ENCODE results near the gene PLK4. TPM values are rescaled to one million over a fixed set of nuclear protein-coding genes. Genes with fewer than 3 reads are reported as not detected.

PLK4 gene
- total RNA-seq, result 2.8 and 4.3 TPM in 2 replicates
- total RNA-seq (2013), result 2.8 TPM
- polyA plus RNA-seq, result 1.2 and 2.0 TPM in 2 replicates
- 1.4 and 1.9 TPM in 2 replicates for polyA minus RNA-seq

GRCh38 chr4:127880763-127881562 lies at the start of gene PLK4:
PLK4 (plus strand) TSS chr4:127880893; CDS start chr4:127881135, 242 bp downstream.
- peaks cover 7 to 10% of the 10 kb centered on the region in 2 donors for H3K4me1 ChIP-seq (ENCODE audit: control insufficient read depth in 2 of 2, insufficient read depth in 2 of 2, low read length in 2 of 2)
- H3K27me3 ChIP-seq (replicated peaks in 1 of 4; ENCODE audit: control extremely low read depth in 1 of 4, control insufficient read depth in 3 of 4, insufficient read depth in 4 of 4, low read length in 3 of 4), result no peaks in the 10 kb centered on the region
- peak; percentile 96 for DNase-seq
- H3K4me1 Mint-ChIP-seq, result peaks cover 17% of the 10 kb centered on the region
- H3K27ac ChIP-seq (ENCODE audit: low read length in 2 of 2), result peak within 1 kb of the TSS; percentile 83 to 88
- H3K9me3 Mint-ChIP-seq (ENCODE audit: insufficient read depth), result no peaks in the 10 kb centered on the region
- no peaks in the 10 kb centered on the region for H3K36me3 ChIP-seq (replicated peaks in 1 of 2; ENCODE audit: control extremely low read depth in 1 of 2, control insufficient read depth in 1 of 2, extremely low read depth in 1 of 2, insufficient read depth in 2 of 2, low read length in 1 of 2)
- intact Hi-C loops (cut with micrococcal nuclease), result loop anchor here (1.0 to 5.0 kb wide), 4 partner anchors 84 to 1211 kb away; partner anchors contain the start of genes ABHD18, LARP1B, MFSD8 and SCLT1
- H4K20me1 ChIP-seq (ENCODE audit: control insufficient read depth, insufficient read depth, low read length, poor library complexity, severe bottlenecking), result no peaks in the 10 kb centered on the region
- CTCF ChIA-PET, result interaction anchor here (1.0 kb wide), 1 partner anchor 84 kb away, joined by 5 read pairs; the partner anchor contains the start of genes ABHD18 and MFSD8
- POLR2A ChIA-PET, result interaction anchor here (0.6 to 2.2 kb wide), 3 partner anchors 84 to 180 kb away, joined by 4 to 8 read pairs (median 7); partner anchors contain the start of genes ABHD18, LARP1B and MFSD8
- TF ChIP-seq EZH2 (IDR thresholded peaks at IDR 0.05; ENCODE audit: borderline replicate concordance, insufficient read depth, low read depth, low read length, poor library complexity, severe bottlenecking) (no peak), CTCF (IDR thresholded peaks at IDR 0.05) (no peak)
- H3K27ac Mint-ChIP-seq, result peak within 1 kb of the TSS; percentile 97
- H3K9me3 ChIP-seq (ENCODE audit: control extremely low read depth in 1 of 3, control insufficient read depth in 2 of 3, insufficient read depth in 1 of 3, low read length in 2 of 3), result no peaks in the 10 kb centered on the region
- no peaks in the 10 kb centered on the region for H3K27me3 Mint-ChIP-seq
- H3K79me2 ChIP-seq (ENCODE audit: control insufficient read depth, insufficient read depth, low read length), result peaks cover 9% of the 10 kb centered on the region
- peak within 1 kb of the TSS; percentile 72 to 97 (median 84) for H3K4me3 ChIP-seq (ENCODE audit: control extremely low read depth in 1 of 5, extremely low read depth in 1 of 5, insufficient read depth in 1 of 5, low read depth in 2 of 5, low read length in 4 of 5)
- ATAC-seq (ENCODE audit: low read depth), result peak; percentile 95
- peak within 1 kb of the TSS; percentile 99 for H2AFZ ChIP-seq (ENCODE audit: insufficient read depth, low read depth, low read length, poor library complexity, severe bottlenecking)
- H3K4me3 Mint-ChIP-seq, result peak within 1 kb of the TSS; percentile 98
- H3K4me2 ChIP-seq (replicated peaks; ENCODE audit: low read depth, low read length, poor library complexity, severe bottlenecking), result peak within 1 kb of the TSS; percentile 95
- under 1% methylated on average over 62 of the region's 70 CpGs for WGBS (ENCODE audit: insufficient coverage)
- peak within 1 kb of the TSS; percentile 86 for H3K9ac ChIP-seq (ENCODE audit: low read length)

- H3K27me3 ChIP-seq (replicated peaks in 1 of 4; ENCODE audit: control extremely low read depth in 1 of 4, control insufficient read depth in 3 of 4, insufficient read depth in 4 of 4, low read length in 3 of 4), result no peaks in the 10 kb centered on the region
- WGBS (ENCODE audit: insufficient coverage), result no CpG with 5 or more reads among the region's 4 CpGs
- TF ChIP-seq EZH2 (IDR thresholded peaks at IDR 0.05; ENCODE audit: borderline replicate concordance, insufficient read depth, low read depth, low read length, poor library complexity, severe bottlenecking), result no peak
- TF ChIP-seq CTCF (IDR thresholded peaks at IDR 0.05), result no peak
These were observed 48.1 kb upstream of the PLK4 start for GRCh38 chr4:127832585-127832984.

More at GRCh38 chr4:127832585-127832984, 48.1 kb upstream of the PLK4 start:
- DNase-seq (peak; percentile 32), ATAC-seq (ENCODE audit: low read depth) (peak; percentile 54)
- H3K9me3 ChIP-seq (ENCODE audit: control extremely low read depth in 1 of 3, control insufficient read depth in 2 of 3, insufficient read depth in 1 of 3, low read length in 2 of 3), result no peaks in the 10 kb centered on the region
- Mint-ChIP-seq H3K27ac (no peak overlapping the region), H3K27me3 (no peaks in the 10 kb centered on the region), H3K4me3 (no peak overlapping the region), H3K4me1 (peaks cover 9% of the 10 kb centered on the region), H3K9me3 (ENCODE audit: insufficient read depth) (no peaks in the 10 kb centered on the region)
- H3K79me2 ChIP-seq (ENCODE audit: control insufficient read depth, insufficient read depth, low read length), result no peaks in the 10 kb centered on the region
- peaks cover 0 to 5% of the 10 kb centered on the region in 2 donors for H3K4me1 ChIP-seq (ENCODE audit: control insufficient read depth in 2 of 2, insufficient read depth in 2 of 2, low read length in 2 of 2)
- H2AFZ ChIP-seq (ENCODE audit: insufficient read depth, low read depth, low read length, poor library complexity, severe bottlenecking), result no peak overlapping the region
- no peak overlapping the region for H3K4me3 ChIP-seq (ENCODE audit: control extremely low read depth in 1 of 5, extremely low read depth in 1 of 5, insufficient read depth in 1 of 5, low read depth in 2 of 5, low read length in 4 of 5)
- ChIA-PET CTCF (no interaction called here), POLR2A (no interaction called here)
- H3K9ac ChIP-seq (ENCODE audit: low read length), result no peak overlapping the region
- H4K20me1 ChIP-seq (ENCODE audit: control insufficient read depth, insufficient read depth, low read length, poor library complexity, severe bottlenecking), result no peaks in the 10 kb centered on the region
- H3K36me3 ChIP-seq (replicated peaks in 1 of 2; ENCODE audit: control extremely low read depth in 1 of 2, control insufficient read depth in 1 of 2, extremely low read depth in 1 of 2, insufficient read depth in 2 of 2, low read length in 1 of 2), result no peaks in the 10 kb centered on the region
- intact Hi-C loops (cut with micrococcal nuclease), result no loop called here
- peak overlapping the region; percentile 7 for H3K4me2 ChIP-seq (replicated peaks; ENCODE audit: low read depth, low read length, poor library complexity, severe bottlenecking)
- no peak overlapping the region for H3K27ac ChIP-seq (ENCODE audit: low read length in 2 of 2)
